ENCODE measurements around the gene PDAP1. TPM values are rescaled to one million over a fixed set of nuclear protein-coding genes. Genes with fewer than 3 reads are reported as not detected.

Gene PDAP1
- total RNA-seq, 1 experiment from 2014 or later = 200 TPM

GRCh38 chr7:99456288-99456687, 47.9 kb upstream of the PDAP1 start:
- Mint-ChIP-seq H3K4me3 (ENCODE audit: unreplicated experiment) (no peak overlapping the region), H3K4me1 (ENCODE audit: insufficient read depth, unreplicated experiment) (peaks cover 12% of the 10 kb centered on the region), H3K27ac (ENCODE audit: low read depth, unreplicated experiment) (no peak overlapping the region), H3K36me3 (ENCODE audit: insufficient read depth, unreplicated experiment) (peaks cover 69% of the 10 kb centered on the region), H3K9me3 (ENCODE audit: unreplicated experiment) (no peaks in the 10 kb centered on the region), H3K27me3 (ENCODE audit: insufficient read depth, unreplicated experiment) (no peaks in the 10 kb centered on the region)
- ChIA-PET POLR2A (interaction anchor here (1.5 to 3.0 kb wide), 3 partner anchors 9 to 48 kb away, joined by 5 to 18 read pairs (median 5); partner anchors contain the start of genes ATP5MF, BUD31, CPSF4 and PDAP1), CTCF (interaction anchor here (0.7 kb wide), 1 partner anchor 1882 kb away, joined by 3 read pairs; no protein-coding TSS in a partner anchor)
- DNase-seq (ENCODE audit: unreplicated experiment) = no peak
- no peak for TF ChIP-seq CTCF (IDR thresholded peaks at IDR 0.05; ENCODE audit: unreplicated experiment)
- no TSS peak for BruUV-seq (replicated peaks)
- intact Hi-C loops (cut with micrococcal nuclease) = no loop called here

- Mint-ChIP-seq H3K4me3 (ENCODE audit: unreplicated experiment) (no peak overlapping the region), H3K27ac (ENCODE audit: low read depth, unreplicated experiment) (no peak overlapping the region), H3K4me1 (ENCODE audit: insufficient read depth, unreplicated experiment) (peaks cover 12% of the 10 kb centered on the region), H3K9me3 (ENCODE audit: unreplicated experiment) (no peaks in the 10 kb centered on the region), H3K27me3 (ENCODE audit: insufficient read depth, unreplicated experiment) (no peaks in the 10 kb centered on the region), H3K36me3 (ENCODE audit: insufficient read depth, unreplicated experiment) (peaks cover 66% of the 10 kb centered on the region)
- no peak for DNase-seq (ENCODE audit: unreplicated experiment)
- CTCF ChIA-PET = interaction anchor here (0.7 to 0.9 kb wide), 2 partner anchors 459 to 1883 kb away, joined by 3 read pairs; no protein-coding TSS in a partner anchor
- POLR2A ChIA-PET = interaction anchor here (1.5 to 3.0 kb wide), 3 partner anchors 10 to 47 kb away, joined by 5 to 18 read pairs (median 5); partner anchors contain the start of genes ATP5MF, BUD31, CPSF4 and PDAP1
- BruUV-seq (replicated peaks) = no TSS peak
- TF ChIP-seq CTCF (IDR thresholded peaks at IDR 0.05; ENCODE audit: unreplicated experiment) = no peak
- intact Hi-C loops (cut with micrococcal nuclease) = no loop called here
Measured at GRCh38 chr7:99455874-99456273, 47.5 kb upstream of the PDAP1 start.

GRCh38 chr7:99453105-99453504, 44.7 kb upstream of the PDAP1 start:
- DNase-seq (ENCODE audit: unreplicated experiment) = no peak
- no peak for TF ChIP-seq CTCF (IDR thresholded peaks at IDR 0.05; ENCODE audit: unreplicated experiment)
- BruUV-seq (replicated peaks) = no TSS peak
- H3K4me1 Mint-ChIP-seq (ENCODE audit: insufficient read depth, unreplicated experiment) = peaks cover 5% of the 10 kb centered on the region
- CTCF ChIA-PET = no interaction called here
- H3K27ac Mint-ChIP-seq (ENCODE audit: low read depth, unreplicated experiment) = no peak overlapping the region
- POLR2A ChIA-PET = no interaction called here
- peaks cover 68% of the 10 kb centered on the region for H3K36me3 Mint-ChIP-seq (ENCODE audit: insufficient read depth, unreplicated experiment)
- no peak overlapping the region for H3K4me3 Mint-ChIP-seq (ENCODE audit: unreplicated experiment)
- H3K9me3 Mint-ChIP-seq (ENCODE audit: unreplicated experiment) = no peaks in the 10 kb centered on the region
- intact Hi-C loops (cut with micrococcal nuclease) = no loop called here
- H3K27me3 Mint-ChIP-seq (ENCODE audit: insufficient read depth, unreplicated experiment) = no peaks in the 10 kb centered on the region

GRCh38 chr7:99452541-99452940, 44.1 kb upstream of the PDAP1 start:
- intact Hi-C loops (cut with micrococcal nuclease) = no loop called here
- CTCF ChIA-PET = no interaction called here
- peaks cover 5% of the 10 kb centered on the region for H3K4me1 Mint-ChIP-seq (ENCODE audit: insufficient read depth, unreplicated experiment)
- H3K27ac Mint-ChIP-seq (ENCODE audit: low read depth, unreplicated experiment) = no peak overlapping the region
- no peak for DNase-seq (ENCODE audit: unreplicated experiment)
- peaks cover 68% of the 10 kb centered on the region for H3K36me3 Mint-ChIP-seq (ENCODE audit: insufficient read depth, unreplicated experiment)
- BruUV-seq (replicated peaks) = no TSS peak
- no peaks in the 10 kb centered on the region for H3K9me3 Mint-ChIP-seq (ENCODE audit: unreplicated experiment)
- POLR2A ChIA-PET = no interaction called here
- TF ChIP-seq CTCF (IDR thresholded peaks at IDR 0.05; ENCODE audit: unreplicated experiment) = no peak
- H3K27me3 Mint-ChIP-seq (ENCODE audit: insufficient read depth, unreplicated experiment) = no peaks in the 10 kb centered on the region
- H3K4me3 Mint-ChIP-seq (ENCODE audit: unreplicated experiment) = no peak overlapping the region
